ENCODE measurements around the gene KCNH8. TPM values are rescaled to one million over a fixed set of nuclear protein-coding genes. Genes with fewer than 3 reads are reported as not detected.

Gene KCNH8
- total RNA-seq, 4 donors from 2014 or later = 0.29 to 1.0 (median 0.42) TPM

- WGBS, 2 donors = 2 to 3% methylated on average over 6 of the region's 6 CpGs
- no peak for TF ChIP-seq POLR2A (IDR thresholded peaks at IDR 0.05)
- no peak for TF ChIP-seq CTCF (IDR thresholded peaks at IDR 0.05)
- peak; percentile 6 to 13 for DNase-seq
- Histone ChIP-seq H3K9me3 (no peaks in the 10 kb centered on the region), H3K27me3 (no peaks in the 10 kb centered on the region), H3K36me3 (no peaks in the 10 kb centered on the region), H3K4me3 (replicated peaks in 1 of 3) (no peak overlapping the region), H3K4me1 (peaks cover 0 to 10% of the 10 kb centered on the region in 2 donors), H3K27ac (no peak overlapping the region)
- intact Hi-C loops (cut with DNase I) = no loop called here
These were observed 1.1 kb downstream of the KCNH8 start for GRCh38 chr3:19149368-19149767.

- DNase-seq = no peak
- Histone ChIP-seq H3K27ac (no peak overlapping the region), H3K4me1 (peaks cover 0 to 10% of the 10 kb centered on the region in 2 donors), H3K27me3 (no peaks in the 10 kb centered on the region), H3K36me3 (no peaks in the 10 kb centered on the region), H3K9me3 (no peaks in the 10 kb centered on the region), H3K4me3 (replicated peaks in 1 of 3) (no peak overlapping the region)
- 93 to 94% methylated on average over 1 of the region's 1 CpG for WGBS, 2 donors
- intact Hi-C loops (cut with DNase I) = no loop called here
- TF ChIP-seq CTCF (IDR thresholded peaks at IDR 0.05) = no peak
- no peak for TF ChIP-seq POLR2A (IDR thresholded peaks at IDR 0.05)
These were observed 2.9 kb downstream of the KCNH8 start for GRCh38 chr3:19151171-19151570.

- WGBS, 2 donors = 84 to 87% methylated on average over 3 of the region's 3 CpGs
- TF ChIP-seq POLR2A (IDR thresholded peaks at IDR 0.05) (no peak), CTCF (IDR thresholded peaks at IDR 0.05) (no peak)
- no peak for DNase-seq
- H3K27me3 ChIP-seq = no peaks in the 10 kb centered on the region
- H3K9me3 ChIP-seq = no peaks in the 10 kb centered on the region
- no peaks in the 10 kb centered on the region for H3K36me3 ChIP-seq
- intact Hi-C loops (cut with DNase I) = no loop called here
- no peak overlapping the region for H3K27ac ChIP-seq
- no peak overlapping the region for H3K4me3 ChIP-seq (replicated peaks in 1 of 3)
- no peaks in the 10 kb centered on the region for H3K4me1 ChIP-seq
These were observed 6.5 kb downstream of the KCNH8 start for GRCh38 chr3:19154693-19155250.

- Histone ChIP-seq H3K27me3 (no peaks in the 10 kb centered on the region), H3K36me3 (no peaks in the 10 kb centered on the region), H3K9me3 (no peaks in the 10 kb centered on the region), H3K4me3 (replicated peaks in 1 of 3) (no peak overlapping the region), H3K27ac (no peak overlapping the region), H3K4me1 (no peaks in the 10 kb centered on the region)
- TF ChIP-seq POLR2A (IDR thresholded peaks at IDR 0.05) = no peak
- TF ChIP-seq CTCF (IDR thresholded peaks at IDR 0.05) = no peak
- WGBS, 2 donors = 58 to 65% methylated on average over 2 of the region's 2 CpGs
- no peak for DNase-seq
- intact Hi-C loops (cut with DNase I) = no loop called here
These were observed 7.1 kb downstream of the KCNH8 start for GRCh38 chr3:19155375-19155774.

DNA sequence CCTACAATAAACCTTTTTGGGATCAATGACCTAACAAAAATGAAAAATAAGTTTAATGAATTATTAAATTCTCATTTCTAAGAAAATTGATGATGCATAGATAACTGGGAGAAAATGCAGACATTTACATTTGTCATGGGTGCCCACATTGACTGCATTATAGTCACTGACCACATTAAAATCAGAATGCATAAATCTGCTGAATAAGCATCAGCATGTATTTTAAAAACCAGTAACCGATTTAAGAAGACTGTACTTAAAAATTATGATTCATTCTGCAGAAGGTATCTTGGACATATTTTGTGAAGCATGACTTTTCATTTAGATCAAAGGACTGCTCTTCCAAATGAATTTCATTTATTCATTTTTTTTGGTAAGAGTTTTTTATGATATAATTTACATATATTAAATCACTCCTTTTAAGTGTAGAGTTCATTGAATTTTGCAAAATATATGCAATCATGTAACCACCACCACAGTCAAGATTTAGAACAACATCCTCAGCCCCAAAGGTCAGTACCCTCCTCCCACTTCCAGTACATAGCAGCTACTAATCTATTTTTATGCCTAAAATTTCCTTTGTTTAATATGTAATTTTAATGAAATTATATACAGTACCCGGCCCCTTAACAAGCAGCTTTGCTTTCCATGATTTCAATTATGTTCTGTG is 11.8 kb downstream of the KCNH8 start:
- 84 to 87% methylated on average over 2 of the region's 2 CpGs for WGBS, 2 donors
- intact Hi-C loops (cut with DNase I) = no loop called here

More for the DNA sequence above, 11.8 kb downstream of the KCNH8 start:
- no peak for TF ChIP-seq POLR2A (IDR thresholded peaks at IDR 0.05)
- H3K9me3 ChIP-seq = no peaks in the 10 kb centered on the region
- H3K27ac ChIP-seq = no peak overlapping the region
- H3K36me3 ChIP-seq = no peaks in the 10 kb centered on the region
- no peak for DNase-seq
- H3K4me1 ChIP-seq = no peaks in the 10 kb centered on the region
- H3K4me3 ChIP-seq (replicated peaks in 1 of 3) = no peak overlapping the region
- H3K27me3 ChIP-seq = no peaks in the 10 kb centered on the region
